OCI-LY3 (cell line): Measurements from ENCODE around the gene SPARCL1.

Experiments
- CTCF ChIP-seq: fragments of 200-600, 300-600 bp; sonication (generic); IDR thresholded peaks from 2 replicates; pipeline ENCODE4 v1.5.1; 2014; ENCODE audit warnings: antibody characterized with exemption, low read length, low read depth
- EZH2phosphoT487 ChIP-seq: fragments of 200-600 bp; shearing (Covaris generic); IDR thresholded peaks from 2 replicates; pipeline ENCODE4 v1.6.1; 2018; ENCODE audit warnings: antibody characterized with exemption, mixed run types, low read depth

DNA sequence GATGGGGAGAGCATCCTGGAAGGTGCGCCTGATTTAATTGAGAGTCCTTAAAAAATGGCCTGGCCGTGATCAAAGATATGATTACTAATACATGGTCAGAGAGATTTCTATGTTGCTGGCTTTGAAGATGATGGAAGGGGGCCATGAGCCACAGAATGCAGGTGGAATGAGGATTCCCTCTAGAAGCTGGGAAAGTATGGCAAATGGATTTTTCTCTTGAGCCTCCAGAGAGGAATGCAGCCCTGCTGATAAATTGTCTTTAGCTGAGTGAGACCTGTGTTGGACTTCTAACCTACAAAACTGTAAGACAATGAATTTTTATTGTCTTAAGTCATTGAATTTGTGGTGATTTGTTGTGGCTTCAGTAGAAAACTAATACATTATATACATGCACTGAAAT, 99.1 kb downstream of the SPARCL1 start:
- TF ChIP-seq CTCF (no peak), EZH2phosphoT487 (no peak)
